Measurements from ENCODE around the gene OR10G3.
"Not testable (repeated sequence)": the region's sequence is repeated elsewhere in the genome, so short reads cannot be mapped to it uniquely, and the experiment has no call there.

Gene OR10G3, protein sequence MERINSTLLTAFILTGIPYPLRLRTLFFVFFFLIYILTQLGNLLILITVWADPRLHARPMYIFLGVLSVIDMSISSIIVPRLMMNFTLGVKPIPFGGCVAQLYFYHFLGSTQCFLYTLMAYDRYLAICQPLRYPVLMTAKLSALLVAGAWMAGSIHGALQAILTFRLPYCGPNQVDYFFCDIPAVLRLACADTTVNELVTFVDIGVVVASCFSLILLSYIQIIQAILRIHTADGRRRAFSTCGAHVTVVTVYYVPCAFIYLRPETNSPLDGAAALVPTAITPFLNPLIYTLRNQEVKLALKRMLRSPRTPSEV

DNA sequence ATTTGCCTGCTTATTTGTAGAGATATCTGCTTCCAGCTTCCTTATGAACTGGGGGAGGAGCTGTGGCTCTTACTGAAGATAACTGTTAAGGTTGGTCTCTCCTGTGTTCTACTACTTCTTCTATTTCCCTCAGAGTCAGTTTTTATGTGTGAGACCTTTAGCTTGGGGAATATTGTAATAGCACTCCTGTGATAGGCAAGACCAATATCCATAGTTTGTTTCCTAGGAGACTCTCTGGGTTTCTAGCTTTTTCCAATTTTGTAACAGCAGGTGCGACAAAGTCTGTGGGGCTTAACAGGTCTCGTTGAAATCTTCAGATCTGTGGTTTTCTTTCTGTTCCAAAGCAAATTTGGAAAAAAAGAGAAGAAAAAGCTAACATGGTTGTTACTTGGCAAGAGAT is at the start of gene OR10G3:
Gene OR10G3 (minus strand): TSS at position 101 of the 400 bp plus-strand sequence. CDS start 9,332 bp downstream, outside the sequence.
- Histone ChIP-seq H3K36me3 (ENCODE audit: insufficient read depth, low read length) (no peaks in the 10 kb centered on the region), H3K27ac (ENCODE audit: low read depth, low read length) (no peak within 1 kb of the TSS), H2AFZ (ENCODE audit: low read length, unreplicated experiment) (no peak within 1 kb of the TSS), H3K4me1 (ENCODE audit: control insufficient read depth, insufficient read depth, low read length, unreplicated experiment) (no peaks in the 10 kb centered on the region), H3K27me3 (ENCODE audit: insufficient read depth, low read length) (peaks cover 58% of the 10 kb centered on the region), H3K79me2 (ENCODE audit: control insufficient read depth, insufficient read depth, low read length, unreplicated experiment) (no peaks in the 10 kb centered on the region), H3K4me3 (ENCODE audit: low read depth, low read length) (no peak within 1 kb of the TSS)

DNA sequence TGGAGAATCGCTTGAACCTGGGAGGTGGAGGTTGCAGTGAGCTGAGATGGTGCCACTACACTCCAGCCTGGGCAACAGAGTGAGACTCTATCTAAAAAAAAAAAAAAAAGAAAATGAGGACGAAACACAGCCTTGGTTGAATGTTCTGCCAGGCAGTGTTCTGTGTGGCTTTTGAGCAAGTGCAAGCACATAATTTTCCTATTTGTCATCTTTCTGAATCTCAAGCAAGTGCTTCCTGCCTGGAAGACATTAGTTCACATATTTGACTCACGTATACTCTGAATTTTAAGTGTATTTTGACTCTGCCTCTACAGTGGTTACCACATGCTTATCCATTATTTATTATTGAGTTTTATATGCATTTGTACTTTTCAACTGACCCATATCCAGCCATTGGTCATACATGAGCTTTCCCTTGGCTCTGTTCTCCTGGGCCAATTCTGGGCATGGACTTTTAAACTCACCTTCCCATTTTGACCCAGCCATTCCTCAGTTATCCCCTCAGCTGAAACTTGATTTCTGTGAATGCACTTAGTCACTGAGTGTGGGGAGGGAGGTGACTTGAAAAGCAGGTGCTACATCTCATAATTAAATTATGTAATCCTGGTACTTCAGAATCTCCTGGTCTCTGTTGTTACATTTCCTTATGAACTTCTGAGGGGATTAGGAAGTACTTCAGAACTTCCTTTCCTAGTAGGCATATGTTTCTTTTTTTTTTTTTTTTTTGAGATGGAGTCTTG is 46.8 kb upstream of the OR10G3 start:
- Histone ChIP-seq H3K4me1 (ENCODE audit: control insufficient read depth, insufficient read depth, low read length, unreplicated experiment) (no peaks in the 10 kb centered on the region), H3K79me2 (ENCODE audit: control insufficient read depth, insufficient read depth, low read length, unreplicated experiment) (no peaks in the 10 kb centered on the region), H3K4me3 (ENCODE audit: low read depth, low read length) (no peak overlapping the region), H2AFZ (ENCODE audit: low read length, unreplicated experiment) (no peak overlapping the region), H3K27ac (ENCODE audit: low read depth, low read length) (no peak overlapping the region), H3K27me3 (ENCODE audit: insufficient read depth, low read length) (peaks cover 27% of the 10 kb centered on the region), H3K36me3 (ENCODE audit: insufficient read depth, low read length) (no peaks in the 10 kb centered on the region)

DNA sequence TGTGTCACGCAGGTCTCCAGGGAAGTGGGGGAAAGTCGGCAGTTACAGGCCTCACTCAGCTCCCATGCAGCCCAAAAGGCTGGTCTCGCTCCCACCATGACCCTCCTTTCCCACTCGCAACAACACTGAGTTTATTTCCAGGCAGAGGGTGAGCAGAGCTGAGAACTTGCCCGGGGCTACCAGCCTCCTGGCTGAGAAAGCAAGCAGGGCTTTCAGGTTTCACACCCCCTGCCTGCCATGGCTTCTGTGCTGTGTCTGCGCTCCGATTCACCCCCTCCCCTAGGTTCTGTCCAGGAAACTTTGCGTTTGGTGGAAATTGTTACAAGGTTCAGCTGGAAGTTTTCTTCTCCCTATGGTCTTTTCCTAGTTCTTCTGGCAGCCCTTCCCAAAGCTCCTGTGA is 37.7 kb upstream of the OR10G3 start:
- peaks cover 24% of the 10 kb centered on the region for H3K27me3 ChIP-seq (ENCODE audit: insufficient read depth, low read length)
- H3K27ac ChIP-seq (ENCODE audit: low read depth, low read length): no peak overlapping the region
- H2AFZ ChIP-seq (ENCODE audit: low read length, unreplicated experiment): no peak overlapping the region
- H3K79me2 ChIP-seq (ENCODE audit: control insufficient read depth, insufficient read depth, low read length, unreplicated experiment): no peaks in the 10 kb centered on the region
- no peak overlapping the region for H3K4me3 ChIP-seq (ENCODE audit: low read depth, low read length)
- no peaks in the 10 kb centered on the region for H3K36me3 ChIP-seq (ENCODE audit: insufficient read depth, low read length)
- no peaks in the 10 kb centered on the region for H3K4me1 ChIP-seq (ENCODE audit: control insufficient read depth, insufficient read depth, low read length, unreplicated experiment)

DNA sequence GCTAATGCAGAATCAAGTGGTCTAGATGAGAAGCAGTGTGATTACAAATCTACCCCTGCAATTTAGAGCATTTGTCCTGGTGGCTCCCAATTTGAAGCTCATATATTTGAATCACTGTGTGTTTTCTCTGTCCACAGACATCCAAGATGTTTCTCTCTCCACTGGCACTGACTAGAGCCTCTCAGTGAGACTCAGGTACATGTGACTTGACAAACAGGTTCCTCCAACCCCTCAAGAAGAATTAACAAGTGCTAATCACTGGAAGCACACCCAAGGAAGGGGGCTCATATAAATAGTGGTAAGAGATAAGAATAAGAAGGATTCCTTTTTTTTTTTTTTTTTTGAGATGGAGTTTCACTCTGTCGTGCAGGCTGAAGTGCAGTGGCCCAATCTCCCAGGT is 34.4 kb upstream of the OR10G3 start:
- no peak overlapping the region for H3K4me3 ChIP-seq (ENCODE audit: low read depth, low read length)
- H3K79me2 ChIP-seq (ENCODE audit: control insufficient read depth, insufficient read depth, low read length, unreplicated experiment): no peaks in the 10 kb centered on the region
- H3K27ac ChIP-seq (ENCODE audit: low read depth, low read length): no peak overlapping the region
- no peak overlapping the region for H2AFZ ChIP-seq (ENCODE audit: low read length, unreplicated experiment)
- H3K27me3 ChIP-seq (ENCODE audit: insufficient read depth, low read length): peaks cover 28% of the 10 kb centered on the region
- no peaks in the 10 kb centered on the region for H3K4me1 ChIP-seq (ENCODE audit: control insufficient read depth, insufficient read depth, low read length, unreplicated experiment)
- no peaks in the 10 kb centered on the region for H3K36me3 ChIP-seq (ENCODE audit: insufficient read depth, low read length)

DNA sequence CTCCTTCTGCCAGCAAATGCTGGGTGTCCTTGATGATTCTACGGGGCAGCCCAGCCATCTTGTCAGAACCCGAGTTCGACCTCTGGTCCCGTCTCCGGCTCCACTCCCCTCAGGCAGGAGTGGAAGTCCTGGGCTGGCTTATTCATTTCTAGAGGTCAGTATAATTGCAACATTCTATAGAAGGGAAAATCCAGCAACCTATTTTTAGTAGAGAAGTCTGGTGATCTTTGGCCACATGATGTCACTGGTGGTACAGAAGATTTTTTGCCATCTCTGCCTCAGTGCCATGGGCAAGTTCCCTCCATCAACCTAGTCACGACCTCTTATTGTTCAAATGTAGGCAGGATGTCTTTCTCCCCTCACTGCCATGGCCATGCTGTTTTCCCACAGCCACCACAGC is 32.4 kb upstream of the OR10G3 start:
- H2AFZ ChIP-seq (ENCODE audit: low read length, unreplicated experiment): no peak overlapping the region

DNA sequence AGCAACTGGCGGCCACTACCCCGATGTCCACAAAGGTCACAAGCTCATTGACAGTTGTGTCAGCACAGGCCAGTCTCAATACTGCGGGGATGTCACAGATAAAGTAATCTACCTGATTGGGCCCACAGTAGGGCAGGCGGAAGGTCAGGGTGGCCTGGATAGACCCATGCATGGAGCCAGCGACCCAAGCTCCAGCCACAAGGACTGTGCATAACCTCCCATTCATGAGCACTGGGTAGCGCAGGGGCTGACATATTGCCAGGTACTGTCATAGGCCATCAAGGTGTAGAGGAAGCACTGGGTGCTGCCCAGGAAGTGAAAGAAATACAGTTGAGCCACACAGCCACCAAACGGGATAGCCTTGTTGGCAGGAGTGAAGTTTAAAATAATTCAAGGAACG is 22.3 kb upstream of the OR10G3 start:
- H3K79me2 ChIP-seq (ENCODE audit: control insufficient read depth, insufficient read depth, low read length, unreplicated experiment); H3K4me1 ChIP-seq (ENCODE audit: control insufficient read depth, insufficient read depth, low read length, unreplicated experiment); H3K36me3 ChIP-seq (ENCODE audit: insufficient read depth, low read length); H2AFZ ChIP-seq (ENCODE audit: low read length, unreplicated experiment); H3K4me3 ChIP-seq (ENCODE audit: low read depth, low read length); H3K27ac ChIP-seq (ENCODE audit: low read depth, low read length): not testable (repeated sequence)
- peaks cover 50% of the 10 kb centered on the region for H3K27me3 ChIP-seq (ENCODE audit: insufficient read depth, low read length)

More for the DNA sequence above, 32.4 kb upstream of the OR10G3 start:
- Histone ChIP-seq H3K36me3 (ENCODE audit: insufficient read depth, low read length) (no peaks in the 10 kb centered on the region), H3K27me3 (ENCODE audit: insufficient read depth, low read length) (peaks cover 33% of the 10 kb centered on the region), H3K79me2 (ENCODE audit: control insufficient read depth, insufficient read depth, low read length, unreplicated experiment) (no peaks in the 10 kb centered on the region), H3K27ac (ENCODE audit: low read depth, low read length) (no peak overlapping the region), H3K4me1 (ENCODE audit: control insufficient read depth, insufficient read depth, low read length, unreplicated experiment) (no peaks in the 10 kb centered on the region), H3K4me3 (ENCODE audit: low read depth, low read length) (no peak overlapping the region)

DNA sequence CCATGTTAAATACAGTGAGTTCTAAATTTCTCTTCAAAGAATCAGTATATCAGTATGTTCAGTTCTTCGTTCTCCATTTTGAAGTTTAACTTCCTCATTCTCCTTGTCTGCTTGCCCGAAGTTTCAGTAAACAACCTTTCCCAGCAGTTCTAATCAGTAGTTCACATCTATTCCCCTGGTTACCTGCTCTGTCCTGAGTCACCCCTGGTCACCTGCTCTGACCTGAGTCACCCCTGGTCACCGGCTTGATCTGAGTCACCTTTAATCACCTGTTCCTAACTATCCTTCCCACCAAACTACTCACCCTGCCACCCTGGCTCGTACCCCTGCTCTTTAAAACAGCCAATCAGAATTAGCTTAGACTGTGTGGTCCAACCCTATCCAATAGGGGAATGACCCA is 9.4 kb upstream of the OR10G3 start:
- no peak overlapping the region for H3K4me3 ChIP-seq (ENCODE audit: low read depth, low read length)
- H3K27me3 ChIP-seq (ENCODE audit: insufficient read depth, low read length): peaks cover 51% of the 10 kb centered on the region
- H3K36me3 ChIP-seq (ENCODE audit: insufficient read depth, low read length): no peaks in the 10 kb centered on the region
- no peak overlapping the region for H3K27ac ChIP-seq (ENCODE audit: low read depth, low read length)
- H3K79me2 ChIP-seq (ENCODE audit: control insufficient read depth, insufficient read depth, low read length, unreplicated experiment): no peaks in the 10 kb centered on the region
- no peaks in the 10 kb centered on the region for H3K4me1 ChIP-seq (ENCODE audit: control insufficient read depth, insufficient read depth, low read length, unreplicated experiment)
- no peak overlapping the region for H2AFZ ChIP-seq (ENCODE audit: low read length, unreplicated experiment)

DNA sequence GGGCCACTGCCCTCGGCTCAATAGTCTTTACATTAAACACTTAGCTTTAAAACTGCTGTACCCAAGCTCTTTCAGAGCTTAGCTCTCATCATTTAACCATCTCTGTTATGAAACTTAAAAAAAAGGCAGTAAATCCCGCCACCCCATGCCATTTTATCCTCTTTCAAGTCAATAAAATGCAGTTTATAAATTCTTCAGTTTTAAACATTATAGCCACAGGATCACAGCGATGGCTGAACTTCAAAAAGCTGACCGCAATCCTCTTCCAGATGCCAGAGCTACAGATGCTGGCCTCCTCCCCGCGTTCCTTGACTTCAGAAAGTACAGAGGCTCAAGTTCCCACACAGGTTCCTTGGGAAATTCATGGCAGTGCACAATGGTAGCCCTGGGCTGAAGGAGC is 4.2 kb downstream of the OR10G3 start:
- H3K79me2 ChIP-seq (ENCODE audit: control insufficient read depth, insufficient read depth, low read length, unreplicated experiment): no peaks in the 10 kb centered on the region
- H3K27me3 ChIP-seq (ENCODE audit: insufficient read depth, low read length): peaks cover 51% of the 10 kb centered on the region
- H3K27ac ChIP-seq (ENCODE audit: low read depth, low read length): no peak overlapping the region
- H3K36me3 ChIP-seq (ENCODE audit: insufficient read depth, low read length): no peaks in the 10 kb centered on the region
- no peaks in the 10 kb centered on the region for H3K4me1 ChIP-seq (ENCODE audit: control insufficient read depth, insufficient read depth, low read length, unreplicated experiment)
- H3K4me3 ChIP-seq (ENCODE audit: low read depth, low read length): no peak overlapping the region
- H2AFZ ChIP-seq (ENCODE audit: low read length, unreplicated experiment): no peak overlapping the region

DNA sequence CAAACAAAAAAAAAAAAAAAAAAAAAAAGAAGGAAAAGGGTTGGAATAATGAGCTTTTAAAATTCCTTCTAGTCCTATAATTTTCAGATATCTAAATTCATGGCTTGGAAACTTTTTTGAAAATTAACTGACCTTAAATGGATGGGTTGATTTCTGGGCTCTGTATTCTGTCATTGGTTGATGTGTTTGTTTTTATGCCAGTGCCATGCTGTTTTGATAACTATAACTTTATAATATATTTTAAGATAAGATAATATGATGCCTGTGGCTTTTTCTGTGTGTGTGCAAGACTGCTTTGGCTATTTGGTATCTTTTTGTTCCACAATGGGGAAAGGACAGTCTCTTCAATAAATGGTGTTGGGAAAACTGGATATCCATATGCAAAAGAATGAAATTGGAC is 7.3 kb downstream of the OR10G3 start:
- no peak overlapping the region for H2AFZ ChIP-seq (ENCODE audit: low read length, unreplicated experiment)

DNA sequence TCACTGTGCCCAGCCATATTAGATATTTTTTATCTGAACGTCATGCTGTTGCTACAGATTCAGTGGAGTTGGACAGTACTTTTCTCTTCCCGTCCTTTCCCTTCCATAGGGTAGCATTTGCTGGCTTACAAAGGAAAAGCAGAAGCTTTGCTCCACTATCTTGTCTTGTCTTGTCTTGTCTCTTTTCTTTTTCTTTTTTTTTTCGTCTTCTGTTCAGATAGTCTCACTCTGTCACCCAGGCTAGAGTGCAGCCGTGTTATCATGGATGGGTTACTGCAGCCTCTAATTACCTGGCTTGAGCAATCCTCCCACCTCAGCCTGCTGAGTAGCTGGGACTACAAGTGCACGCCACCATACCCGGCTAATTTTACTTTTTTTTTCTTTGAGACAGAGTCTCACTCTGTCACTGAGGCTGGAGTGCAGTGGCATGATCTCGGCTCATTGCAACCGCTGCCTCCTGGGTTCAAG is 21.1 kb downstream of the OR10G3 start:
- Histone ChIP-seq H3K4me3 (ENCODE audit: low read depth, low read length) (no peak overlapping the region), H3K27ac (ENCODE audit: low read depth, low read length) (no peak overlapping the region), H3K4me1 (ENCODE audit: control insufficient read depth, insufficient read depth, low read length, unreplicated experiment) (peaks cover 3% of the 10 kb centered on the region), H3K27me3 (ENCODE audit: insufficient read depth, low read length) (peaks cover 2% of the 10 kb centered on the region; the same call in 1 of the 2 replicates), H3K36me3 (ENCODE audit: insufficient read depth, low read length) (no peaks in the 10 kb centered on the region), H3K79me2 (ENCODE audit: control insufficient read depth, insufficient read depth, low read length, unreplicated experiment) (no peaks in the 10 kb centered on the region), H2AFZ (ENCODE audit: low read length, unreplicated experiment) (no peak overlapping the region)

More for the DNA sequence above, 7.3 kb downstream of the OR10G3 start:
- H3K27ac ChIP-seq (ENCODE audit: low read depth, low read length): no peak overlapping the region
- peaks cover 48% of the 10 kb centered on the region for H3K27me3 ChIP-seq (ENCODE audit: insufficient read depth, low read length)
- no peaks in the 10 kb centered on the region for H3K79me2 ChIP-seq (ENCODE audit: control insufficient read depth, insufficient read depth, low read length, unreplicated experiment)
- no peak overlapping the region for H3K4me3 ChIP-seq (ENCODE audit: low read depth, low read length)
- no peaks in the 10 kb centered on the region for H3K36me3 ChIP-seq (ENCODE audit: insufficient read depth, low read length)
- H3K4me1 ChIP-seq (ENCODE audit: control insufficient read depth, insufficient read depth, low read length, unreplicated experiment): no peaks in the 10 kb centered on the region
